HG03521 (cell line): ENCODE measurements around the gene MAD2L2.

Experiments used
- ATAC-seq: cut with Tn5 transposase; IDR thresholded peaks from one replicate; pipeline ENCODE4 v1.9.1; 2021; ENCODE audit warnings: mild to moderate bottlenecking, moderate library complexity; ENCODE audit not compliant: unreplicated experiment

Gene MAD2L2

GRCh38 chr1:11681071-11681771, at the start of gene MAD2L2:
Gene MAD2L2, minus strand, starts transcription at chr1:11681148. Its CDS starts 547 bp downstream, at chr1:11680601.
- peak; percentile 80 for ATAC-seq

DNA sequence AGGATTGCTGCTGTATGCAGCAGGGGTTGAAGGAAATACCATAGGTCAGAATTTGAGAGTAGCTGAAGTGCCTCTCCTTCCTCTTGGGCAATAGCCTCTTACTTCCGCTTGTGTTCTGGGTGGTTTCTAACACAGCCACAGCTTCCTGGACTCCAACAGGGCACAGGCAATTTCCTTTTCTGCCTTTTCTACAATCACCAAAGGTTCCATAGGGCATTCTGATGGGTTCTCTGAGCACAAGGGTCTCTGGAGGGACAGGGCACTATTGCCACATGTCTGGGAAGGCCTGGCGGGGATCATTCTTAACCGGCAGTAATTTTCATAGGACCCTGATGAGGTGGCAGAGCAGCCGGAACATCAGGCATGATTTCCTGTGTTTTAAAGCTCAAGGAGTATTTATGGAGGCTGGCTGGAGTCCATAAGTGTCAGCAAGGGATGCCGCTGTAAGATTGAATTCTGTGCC, 49.5 kb upstream of the MAD2L2 start:
- no peak for ATAC-seq

- ATAC-seq: no peak
Measured at GRCh38 chr1:11729498-11730428, 48.8 kb upstream of the MAD2L2 start.

- ATAC-seq: no peak
Measured at GRCh38 chr1:11729155-11729497, 48.2 kb upstream of the MAD2L2 start.

DNA sequence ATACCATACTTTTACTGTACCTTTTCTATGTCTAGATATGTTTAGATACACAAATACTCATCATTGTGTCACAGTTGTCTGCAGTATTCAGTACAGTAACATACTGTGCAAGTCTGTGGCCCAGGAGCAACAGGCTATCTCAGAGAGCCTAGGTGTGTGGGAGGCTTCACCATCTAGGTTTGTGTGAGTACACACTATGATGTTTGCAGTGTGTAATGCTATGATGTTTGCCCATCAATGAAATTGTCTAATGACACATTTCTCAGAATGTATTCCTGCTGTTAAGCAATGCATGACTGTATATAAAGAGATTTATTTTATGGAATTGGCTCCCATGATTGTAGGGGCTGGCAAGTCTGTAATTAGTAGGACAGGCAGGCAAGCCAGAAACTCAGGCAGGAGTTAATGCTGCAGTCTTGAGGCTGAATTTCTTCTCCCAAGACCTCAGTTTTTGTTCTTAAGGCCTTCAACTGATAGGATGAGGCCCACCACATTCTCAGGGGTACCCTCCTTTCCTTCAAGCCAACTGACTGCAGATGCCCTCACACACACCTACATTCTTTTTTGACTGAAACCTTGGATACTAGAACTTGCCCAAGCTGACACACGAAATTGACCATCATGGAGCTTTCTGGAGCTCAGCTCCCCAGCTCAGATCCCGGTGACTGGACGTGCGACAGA, 47.3 kb upstream of the MAD2L2 start:
- ATAC-seq: no peak

DNA sequence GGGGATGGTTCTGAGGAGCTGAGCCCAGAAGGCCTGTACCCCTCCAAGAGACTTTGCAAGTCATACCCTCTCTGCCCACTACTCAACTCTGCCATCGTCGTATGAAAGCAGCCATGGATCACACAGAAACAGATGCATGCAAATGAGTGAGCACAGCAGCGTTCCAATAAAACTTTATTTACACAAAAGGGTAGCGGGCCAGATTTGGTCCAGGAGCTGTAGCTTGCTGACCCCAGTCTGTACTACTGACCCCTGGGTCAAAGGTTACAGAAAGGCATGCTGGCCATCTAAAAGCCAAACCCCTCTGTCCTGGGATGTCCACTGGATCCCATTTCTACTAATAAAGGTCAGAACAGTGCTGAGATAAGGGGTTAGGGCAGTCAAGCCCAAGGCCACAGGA, 46.2 kb upstream of the MAD2L2 start:
- no peak for ATAC-seq

GRCh38 chr1:11725616-11726015, 44.7 kb upstream of the MAD2L2 start:
- ATAC-seq: no peak

DNA sequence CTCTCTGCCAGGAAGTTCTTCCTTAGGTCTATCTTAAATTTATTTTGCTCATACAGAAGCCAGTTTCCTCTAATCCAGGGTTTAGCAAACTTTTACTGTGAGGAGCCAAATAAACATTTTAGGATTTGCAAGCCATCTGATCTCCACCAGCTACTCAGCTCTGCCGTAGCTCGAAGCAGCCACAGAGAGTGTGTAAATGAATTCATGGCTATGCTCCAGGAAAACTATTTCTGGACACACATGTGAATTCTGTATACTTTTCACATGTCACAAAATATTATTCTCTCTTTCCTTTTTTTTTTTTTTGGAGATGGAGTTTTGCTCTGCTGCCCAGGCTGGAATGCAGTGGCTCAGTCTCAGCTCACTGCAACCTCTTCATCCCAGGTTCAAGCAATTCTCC, 41.6 kb upstream of the MAD2L2 start:
- no peak for ATAC-seq

DNA sequence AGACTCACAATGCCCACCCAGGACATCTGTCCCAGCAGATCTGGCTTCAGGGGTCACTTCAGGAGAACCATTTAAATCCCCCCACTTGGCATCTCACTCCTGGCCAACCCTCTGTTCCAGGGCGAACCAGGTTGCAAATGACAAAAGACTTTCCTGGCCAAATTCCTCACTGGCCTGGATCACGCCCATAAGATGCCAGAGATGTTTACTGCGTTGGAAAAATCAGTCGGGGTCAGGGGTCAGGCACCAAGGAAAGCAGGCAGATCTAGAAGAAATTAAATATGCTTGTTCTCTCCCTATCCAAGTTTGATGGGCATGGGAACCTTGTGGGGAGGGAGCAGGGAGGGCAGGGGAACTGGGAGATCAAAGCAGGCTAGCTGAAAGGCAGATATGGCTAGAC, 40.4 kb upstream of the MAD2L2 start:
- ATAC-seq: no peak

DNA sequence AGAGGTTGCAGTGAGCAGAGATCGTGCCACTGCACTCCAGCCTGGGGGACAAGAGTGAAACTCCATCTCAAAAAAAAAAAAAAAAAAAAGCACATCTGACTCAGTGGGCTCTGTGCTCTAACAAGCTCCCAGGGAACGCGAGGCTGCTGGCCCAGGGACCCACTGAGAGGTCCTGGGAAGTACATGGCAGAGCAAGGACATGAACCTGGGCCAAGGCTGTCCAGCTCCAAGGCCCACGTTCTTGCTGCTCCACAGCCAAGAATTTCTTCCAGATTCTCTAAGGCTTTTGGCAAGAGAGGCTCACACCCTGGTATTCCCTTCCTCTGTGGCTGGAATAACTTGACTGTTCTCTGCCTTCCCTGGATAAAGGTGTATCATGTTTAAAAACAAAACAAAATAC, 39.6 kb upstream of the MAD2L2 start:
- no peak for ATAC-seq

- no peak for ATAC-seq
Measured at GRCh38 chr1:11720033-11720376, 39.1 kb upstream of the MAD2L2 start.

DNA sequence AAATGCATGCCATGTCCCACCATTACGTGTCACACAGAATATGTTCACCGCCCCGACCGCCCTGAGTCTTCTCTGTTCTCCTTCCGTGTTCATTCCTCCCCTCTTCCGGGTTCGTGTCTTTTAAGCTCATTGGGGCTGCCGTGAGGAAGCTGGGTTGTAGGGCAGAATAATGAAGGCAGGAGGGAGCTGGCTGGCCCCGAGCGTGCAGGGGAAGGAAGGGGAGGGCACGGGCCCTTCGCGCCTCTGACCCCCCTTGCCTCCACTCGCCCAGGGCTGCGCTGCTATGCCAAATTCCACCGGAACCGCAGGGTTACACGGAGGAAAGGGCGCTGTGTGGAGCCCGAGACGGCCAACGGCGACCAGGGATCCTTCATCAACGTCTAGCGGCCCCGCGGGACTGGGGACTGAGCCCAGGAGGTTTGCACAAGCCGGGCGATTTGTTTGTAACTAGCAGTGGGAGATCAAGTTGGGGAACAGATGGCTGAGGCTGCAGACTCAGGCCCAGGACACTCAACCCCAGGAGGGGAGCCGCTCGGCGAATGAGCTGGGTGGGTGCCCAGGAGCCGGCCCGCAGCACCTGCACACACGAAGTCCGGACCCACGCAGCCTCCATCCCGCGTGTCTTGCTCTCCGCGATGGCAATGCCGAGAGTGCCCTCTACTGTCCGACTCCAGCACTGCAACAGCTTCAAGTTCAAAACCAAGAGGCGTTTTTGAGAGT, 38.5 kb upstream of the MAD2L2 start:
- no peak for ATAC-seq

DNA sequence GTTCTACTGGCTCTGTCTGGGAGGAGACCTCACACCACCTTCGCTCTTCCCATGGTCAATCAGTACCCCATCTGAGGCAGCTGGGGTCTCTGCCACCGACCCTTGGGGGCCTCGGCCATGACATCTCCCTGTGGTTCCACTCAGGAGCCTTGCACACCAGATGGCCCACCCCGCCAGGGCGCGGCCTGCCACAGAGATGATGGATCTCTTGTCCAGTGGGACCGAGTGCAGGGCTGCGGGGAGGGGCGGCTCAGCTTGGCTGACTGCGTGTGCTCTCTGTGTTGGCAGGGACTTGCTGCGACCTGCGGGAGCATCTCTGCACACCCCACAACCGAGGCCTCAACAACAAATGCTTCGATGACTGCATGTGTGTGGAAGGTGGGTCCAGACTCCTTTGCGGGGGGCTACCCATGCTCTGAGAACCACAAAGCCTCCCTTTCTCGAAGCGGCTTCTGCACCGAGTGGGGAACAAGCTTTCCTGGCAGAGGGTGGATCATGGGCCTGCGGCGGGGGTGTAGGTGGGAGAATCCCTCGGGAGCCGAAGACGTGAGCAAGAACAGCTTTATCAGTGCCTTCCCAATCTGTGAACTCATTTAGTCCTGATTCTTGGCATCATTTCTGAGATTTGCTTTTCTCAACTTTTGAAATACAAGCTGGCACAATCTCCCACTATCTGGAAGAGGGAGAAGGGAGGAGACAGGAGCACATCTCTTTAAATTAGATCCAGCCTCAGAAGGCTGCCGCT, 34.1 kb upstream of the MAD2L2 start:
- ATAC-seq: no peak

- no peak for ATAC-seq
Measured at GRCh38 chr1:11713095-11713494, 32.1 kb upstream of the MAD2L2 start.

- ATAC-seq: no peak
Measured at GRCh38 chr1:11712285-11712684, 31.3 kb upstream of the MAD2L2 start.

- ATAC-seq: no peak
Measured at GRCh38 chr1:11711490-11711889, 30.5 kb upstream of the MAD2L2 start.

DNA sequence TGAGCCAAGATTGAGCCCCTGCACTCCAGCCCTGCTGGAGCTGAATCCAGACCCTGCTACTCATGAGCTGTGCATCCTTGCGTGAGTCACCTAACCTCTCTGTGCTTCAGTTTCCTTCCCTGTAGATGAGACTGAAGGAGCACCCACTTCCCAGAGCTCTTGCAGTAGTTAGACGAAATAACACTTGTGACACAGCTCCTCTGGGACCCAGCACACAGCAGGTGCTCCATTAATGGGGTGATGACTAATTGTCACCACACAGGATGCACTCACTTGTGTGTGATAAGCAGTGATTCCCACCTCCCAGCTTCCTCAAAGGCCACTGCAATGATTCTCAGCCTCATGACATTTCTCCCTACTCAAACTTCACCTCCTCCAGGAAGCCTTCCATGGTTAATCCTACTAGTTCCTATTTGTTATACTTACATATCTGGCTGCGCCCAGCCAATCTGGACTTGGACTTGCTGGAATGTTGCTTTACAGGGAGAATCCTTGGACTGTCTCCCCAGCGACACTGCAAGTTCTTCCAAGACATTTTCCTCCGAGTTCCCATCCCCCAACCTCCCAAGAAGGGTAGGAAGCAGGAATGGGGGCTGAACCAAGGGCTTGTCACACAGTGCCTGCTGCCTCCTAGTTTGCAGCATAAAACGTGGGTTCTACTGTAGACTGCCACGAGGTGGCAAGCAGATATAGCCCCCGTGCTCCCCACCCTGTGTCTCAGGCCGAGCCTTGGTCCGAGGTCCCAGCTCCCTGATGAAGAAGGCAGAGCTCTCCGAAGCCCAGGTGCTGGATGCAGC, 27.8 kb upstream of the MAD2L2 start:
- ATAC-seq: no peak

DNA sequence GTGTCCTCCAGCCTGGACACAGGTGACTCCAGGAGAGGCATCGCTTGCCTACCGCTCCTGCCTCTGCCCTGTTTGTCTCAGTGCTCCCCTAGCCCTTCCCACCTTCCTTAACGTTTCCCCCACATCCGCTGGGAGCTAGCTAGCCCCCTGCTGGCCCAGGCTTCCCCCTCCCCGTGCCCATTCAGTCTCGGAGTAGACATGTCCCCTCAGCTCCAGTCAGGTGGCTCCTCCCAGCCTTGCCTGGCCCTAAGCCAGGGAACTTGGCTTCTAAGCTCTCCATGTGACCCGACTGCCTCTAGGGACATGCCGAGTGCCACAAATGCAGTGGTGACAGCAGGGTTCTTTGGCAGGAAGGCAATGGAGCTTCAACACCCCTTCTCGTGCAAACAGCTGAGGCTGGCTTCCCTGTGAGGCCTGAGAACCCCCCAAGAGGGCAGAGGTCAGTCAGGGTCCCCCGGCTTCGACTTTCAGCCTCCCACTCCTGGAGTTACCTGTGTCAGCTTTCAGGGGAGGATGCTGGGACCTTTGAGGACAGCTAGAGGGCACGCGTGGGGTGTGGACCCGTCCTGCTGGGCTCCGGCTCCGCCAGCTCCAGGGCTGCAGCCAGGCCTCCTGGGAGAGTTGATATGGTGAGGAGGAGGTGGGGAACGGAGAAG, 26.8 kb upstream of the MAD2L2 start:
- no peak for ATAC-seq

- no peak for ATAC-seq
Measured at GRCh38 chr1:11706292-11706691, 25.3 kb upstream of the MAD2L2 start.
